ENCODE data around the gene FKRP. TPM values are rescaled to one million over a fixed set of nuclear protein-coding genes. Genes with fewer than 3 reads are reported as not detected.

FKRP gene
- total RNA-seq, 2 donors from 2014 or later = 8.4 to 10.4 TPM

DNA sequence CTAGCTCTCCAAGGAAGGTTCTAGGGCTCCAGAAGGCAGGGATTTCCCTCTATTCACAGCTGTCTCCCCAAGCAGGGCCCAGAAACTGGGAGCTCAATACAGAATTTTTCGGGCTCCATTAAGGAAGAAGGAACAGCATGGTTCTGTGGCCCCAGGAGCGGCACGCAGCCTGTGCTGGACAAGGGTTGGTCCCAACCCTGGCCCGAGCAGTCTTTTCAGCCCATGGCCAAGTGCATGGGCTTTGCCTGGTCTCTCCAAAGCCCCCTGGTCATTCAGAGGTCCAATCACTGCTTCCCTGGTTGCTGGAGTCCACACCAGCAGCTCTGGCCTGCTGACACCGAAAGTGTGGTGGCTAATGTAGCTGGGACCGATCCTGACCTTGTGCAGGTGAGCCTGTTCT, 22.4 kb upstream of the FKRP start:
- TF ChIP-seq, protein P1, sequence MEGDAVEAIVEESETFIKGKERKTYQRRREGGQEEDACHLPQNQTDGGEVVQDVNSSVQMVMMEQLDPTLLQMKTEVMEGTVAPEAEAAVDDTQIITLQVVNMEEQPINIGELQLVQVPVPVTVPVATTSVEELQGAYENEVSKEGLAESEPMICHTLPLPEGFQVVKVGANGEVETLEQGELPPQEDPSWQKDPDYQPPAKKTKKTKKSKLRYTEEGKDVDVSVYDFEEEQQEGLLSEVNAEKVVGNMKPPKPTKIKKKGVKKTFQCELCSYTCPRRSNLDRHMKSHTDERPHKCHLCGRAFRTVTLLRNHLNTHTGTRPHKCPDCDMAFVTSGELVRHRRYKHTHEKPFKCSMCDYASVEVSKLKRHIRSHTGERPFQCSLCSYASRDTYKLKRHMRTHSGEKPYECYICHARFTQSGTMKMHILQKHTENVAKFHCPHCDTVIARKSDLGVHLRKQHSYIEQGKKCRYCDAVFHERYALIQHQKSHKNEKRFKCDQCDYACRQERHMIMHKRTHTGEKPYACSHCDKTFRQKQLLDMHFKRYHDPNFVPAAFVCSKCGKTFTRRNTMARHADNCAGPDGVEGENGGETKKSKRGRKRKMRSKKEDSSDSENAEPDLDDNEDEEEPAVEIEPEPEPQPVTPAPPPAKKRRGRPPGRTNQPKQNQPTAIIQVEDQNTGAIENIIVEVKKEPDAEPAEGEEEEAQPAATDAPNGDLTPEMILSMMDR (IDR thresholded peaks at IDR 0.05) = no peak
- no peak overlapping the region for H3K9ac ChIP-seq (ENCODE audit: low read depth in 2 of 2, low read length in 2 of 2)
- H3K36me3 ChIP-seq = peaks cover 34% of the 10 kb centered on the region
- intact Hi-C loops (cut with DNase I) = no loop called here
- H3K9me3 ChIP-seq = no peaks in the 10 kb centered on the region
- H3K4me3 ChIP-seq = no peak overlapping the region
- no peaks in the 10 kb centered on the region for H3K4me1 ChIP-seq
- H3K27ac ChIP-seq = no peak overlapping the region
- no peak for DNase-seq
- no peaks in the 10 kb centered on the region for H3K27me3 ChIP-seq

DNA sequence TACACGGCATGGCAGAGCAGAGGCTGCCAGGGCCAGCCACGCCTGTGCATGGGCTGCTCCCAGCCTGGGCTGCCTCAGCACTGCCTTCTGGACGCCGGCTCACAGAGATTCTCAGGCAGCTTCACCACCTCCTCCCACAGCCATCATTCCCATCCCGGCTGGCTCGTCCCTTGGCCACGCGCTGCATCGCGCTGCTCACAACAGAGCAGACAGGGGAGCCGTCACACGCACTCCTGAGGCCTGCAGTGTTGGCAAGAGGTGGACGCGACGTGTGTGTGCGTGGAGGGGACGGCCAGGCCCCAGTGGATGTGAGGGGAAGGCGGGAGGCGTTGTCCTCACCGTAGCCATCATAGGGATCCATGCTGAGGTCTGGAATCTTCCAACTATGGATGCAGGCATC, 21.4 kb upstream of the FKRP start:
- peaks cover 34% of the 10 kb centered on the region for H3K36me3 ChIP-seq
- TF ChIP-seq, protein P1 (IDR thresholded peaks at IDR 0.05) = no peak
- intact Hi-C loops (cut with DNase I) = no loop called here

DNA sequence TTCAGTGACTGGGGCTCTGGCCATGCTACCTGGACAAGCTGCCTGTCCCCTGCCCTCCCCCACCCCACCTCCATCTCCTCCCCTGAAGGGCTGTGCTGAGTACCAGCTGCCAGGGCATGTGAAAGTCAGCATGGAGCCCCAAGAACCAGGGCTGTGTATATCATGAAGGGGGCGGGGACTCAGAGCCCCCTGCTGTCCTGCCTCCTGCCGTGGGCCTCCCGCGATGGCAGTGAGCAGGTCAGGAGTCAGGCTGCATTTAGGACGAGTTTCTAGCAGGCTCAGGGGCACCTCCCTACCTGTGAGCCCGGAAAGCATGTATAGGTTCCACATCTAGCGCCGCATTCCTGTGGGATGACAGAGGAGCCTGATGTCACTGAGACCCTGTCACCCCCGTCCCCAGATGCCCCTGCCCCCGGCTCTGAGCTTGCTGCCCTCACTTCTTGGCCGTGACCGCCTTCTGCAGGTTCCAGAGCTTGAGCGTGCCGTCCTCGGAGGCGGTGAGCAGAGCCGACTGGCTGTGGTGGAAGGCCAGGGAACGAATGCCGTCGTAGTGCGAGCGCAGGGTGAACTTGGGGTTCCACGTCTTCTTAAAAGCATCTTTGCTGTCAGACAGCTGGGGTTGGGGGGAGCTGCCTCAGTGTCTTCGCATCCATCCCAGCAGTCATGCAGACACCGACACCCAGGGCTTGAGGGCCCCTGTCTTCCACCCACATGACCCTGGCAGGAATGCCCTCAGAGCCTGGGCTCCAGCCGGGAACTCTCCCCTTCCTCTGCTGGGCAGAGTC, 20.6 kb upstream of the FKRP start:
- Histone ChIP-seq H3K4me3 (no peak overlapping the region), H3K4me1 (no peaks in the 10 kb centered on the region), H3K9me3 (no peaks in the 10 kb centered on the region), H3K36me3 (peaks cover 41% of the 10 kb centered on the region), H3K27ac (no peak overlapping the region), H3K27me3 (no peaks in the 10 kb centered on the region), H3K9ac (ENCODE audit: low read depth in 2 of 2, low read length in 2 of 2) (no peak overlapping the region)
- intact Hi-C loops (cut with DNase I) = no loop called here
- DNase-seq = no peak
- TF ChIP-seq, protein P1 (IDR thresholded peaks at IDR 0.05) = no peak

More for the DNA sequence above, 21.4 kb upstream of the FKRP start:
- Histone ChIP-seq H3K27me3 (no peaks in the 10 kb centered on the region), H3K9me3 (no peaks in the 10 kb centered on the region), H3K4me1 (no peaks in the 10 kb centered on the region), H3K27ac (no peak overlapping the region), H3K9ac (ENCODE audit: low read depth in 2 of 2, low read length in 2 of 2) (no peak overlapping the region), H3K4me3 (no peak overlapping the region)
- DNase-seq = no peak

GRCh38 chr19:46725859-46726393, 19.9 kb upstream of the FKRP start:
- H3K9me3 ChIP-seq = no peaks in the 10 kb centered on the region
- peaks cover 38% of the 10 kb centered on the region for H3K36me3 ChIP-seq
- no peak for DNase-seq
- H3K4me3 ChIP-seq = no peak overlapping the region
- H3K9ac ChIP-seq (ENCODE audit: low read depth in 2 of 2, low read length in 2 of 2) = no peak overlapping the region
- H3K4me1 ChIP-seq = no peaks in the 10 kb centered on the region
- no peak overlapping the region for H3K27ac ChIP-seq
- H3K27me3 ChIP-seq = no peaks in the 10 kb centered on the region
- intact Hi-C loops (cut with DNase I) = no loop called here
- TF ChIP-seq, protein P1 (IDR thresholded peaks at IDR 0.05) = no peak

DNA sequence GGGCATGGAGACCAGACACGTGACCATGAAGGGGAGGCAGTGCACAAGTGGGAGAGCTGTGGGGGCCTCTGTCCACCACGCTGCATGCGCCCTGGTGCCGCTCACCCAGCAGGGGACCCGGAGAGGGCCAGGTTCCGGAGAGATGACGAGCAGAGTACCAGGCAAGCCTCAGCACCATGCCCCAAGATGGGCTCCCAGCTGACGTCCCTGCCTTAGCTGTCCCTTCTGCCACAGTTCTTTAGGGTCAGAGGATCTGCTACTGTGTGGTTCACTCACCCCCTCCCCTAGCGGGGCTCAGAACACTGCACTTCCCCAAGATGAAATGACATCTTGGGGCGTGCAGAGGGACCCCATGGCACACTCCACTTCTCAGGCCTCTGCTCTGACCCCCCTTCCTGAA, 19.3 kb upstream of the FKRP start:
- peaks cover 38% of the 10 kb centered on the region for H3K36me3 ChIP-seq
- TF ChIP-seq, protein P1 (IDR thresholded peaks at IDR 0.05) = no peak
- H3K4me3 ChIP-seq = no peak overlapping the region
- H3K27me3 ChIP-seq = no peaks in the 10 kb centered on the region
- no peak overlapping the region for H3K27ac ChIP-seq
- no peak overlapping the region for H3K9ac ChIP-seq (ENCODE audit: low read depth in 2 of 2, low read length in 2 of 2)
- no peaks in the 10 kb centered on the region for H3K9me3 ChIP-seq
- DNase-seq = no peak
- intact Hi-C loops (cut with DNase I) = no loop called here
- no peaks in the 10 kb centered on the region for H3K4me1 ChIP-seq

All from colonic mucosa (tissue), 4 donors.